OCI-LY7 (cell line): ENCODE data around the gene GSN. TPM values are rescaled to one million over a fixed set of nuclear protein-coding genes. Genes with fewer than 3 reads are reported as not detected.

Experiments used
- BruUV-seq: library from RNA; stranded (reverse); fragments of 400-500 nt; replicated peaks from 2 replicates; lab custom pipeline; 2021; lab: Mats Ljungman, UMichigan
- CTCF ChIA-PET: fragments of 300-600 bp; sonication (Branson Sonifier 250); formaldehyde crosslinking; loops from one replicate; lab custom pipeline; 2022; ENCODE audit warnings: antibody characterized with exemption; ENCODE audit not compliant: unreplicated experiment; lab: Charles Lee
- POLR2A ChIA-PET: fragments of 300-600 bp; sonication (Branson Sonifier 250); formaldehyde crosslinking; loops from one replicate; lab custom pipeline; 2022; ENCODE audit warnings: antibody characterized with exemption; lab: Charles Lee
- DNase-seq: peaks from one replicate; pipeline ENCODE4 v3.0.0-alpha.2; 2015; ENCODE audit warnings: low spot score
- H2AFZ ChIP-seq: fragments of 200-600 bp; sonication (generic), shearing (Covaris generic); 2 replicates; pipeline ENCODE4 v1.6.1; 2014; ENCODE audit warnings: mild to moderate bottlenecking, antibody characterized with exemption, low read length, moderate library complexity
- H3K27ac ChIP-seq: fragments of 200-600 bp; sonication (generic); 2 replicates; pipeline ENCODE4 v1.5.1; 2014; ENCODE audit warnings: mixed run types, low read depth, mild to moderate bottlenecking, moderate library complexity, low read length, inconsistent platforms; ENCODE audit not compliant: poor library complexity, severe bottlenecking
- H3K36me3 ChIP-seq: fragments of 200-600 bp; sonication (generic); 2 replicates; pipeline ENCODE4 v1.6.1; 2014; ENCODE audit warnings: mild to moderate bottlenecking, antibody characterized with exemption, low read length, moderate library complexity, mixed read lengths; ENCODE audit not compliant: insufficient read depth
- H3K4me1 ChIP-seq: fragments of 200-600 bp; sonication (generic); 2 replicates; pipeline ENCODE4 v1.5.1; 2014; ENCODE audit warnings: mild to moderate bottlenecking, low read length; ENCODE audit not compliant: insufficient read depth, poor library complexity, severe bottlenecking
- H3K4me2 ChIP-seq: fragments of 200-600 bp; sonication (generic); 2 replicates; pipeline ENCODE4 v1.6.1; 2014; ENCODE audit warnings: mild to moderate bottlenecking, low read length
- H3K4me3 ChIP-seq: fragments of 200-600 bp; sonication (generic); 2 replicates; pipeline ENCODE4 v1.5.1; 2014; ENCODE audit warnings: mild to moderate bottlenecking, low read depth, low read length; ENCODE audit not compliant: poor library complexity, severe bottlenecking
- H3K79me2 ChIP-seq: fragments of 200-600 bp; sonication (generic); 2 replicates; pipeline ENCODE4 v1.6.1; 2016; ENCODE audit warnings: low read depth, mild to moderate bottlenecking, low read length, moderate library complexity, mixed read lengths; ENCODE audit not compliant: insufficient read depth
- H3K9me2 ChIP-seq: fragments of 200-600 bp; sonication (generic); 2 replicates; pipeline ENCODE4 v1.6.1; 2016; ENCODE audit warnings: mild to moderate bottlenecking, low read length, mixed read lengths; ENCODE audit not compliant: insufficient read depth
- H3K9me3 ChIP-seq: fragments of 200-600 bp; sonication (generic); 2 replicates; pipeline ENCODE4 v1.6.1; 2014; ENCODE audit warnings: mild to moderate bottlenecking, mixed run types, low read length, mixed read lengths
- H4K20me1 ChIP-seq: fragments of 200-600 bp; sonication (generic); 2 replicates; pipeline ENCODE4 v1.6.1; 2014; ENCODE audit warnings: mild to moderate bottlenecking, antibody characterized with exemption, low read length, moderate library complexity, mixed read lengths; ENCODE audit not compliant: insufficient read depth
- EZH2phosphoT487 ChIP-seq: fragments of 200-600 bp; sonication (generic); IDR thresholded peaks from 2 replicates; pipeline ENCODE4 v1.6.1; 2018; ENCODE audit warnings: low read depth, borderline replicate concordance, mild to moderate bottlenecking, mixed run types, antibody characterized with exemption, low read length, moderate library complexity, mixed read lengths
- intact Hi-C: fragments of 100-400 bp; cut with micrococcal nuclease; formaldehyde crosslinking; loops from one replicate; pipeline ENCODE4 v1.10.0; 2022; ENCODE audit not compliant: unreplicated experiment
- total RNA-seq, 2 experiments: library from RNA; depleted of rRNA in 1 of 2; stranded (reverse); fragments of >200 nt in 1 of 2; shearing (Covaris generic) in 1 of 2; gene quantifications; 2 replicates each; pipeline ENCODE4 v1.2.3, GENCODE V29; 2014 to 2022
- TF ChIP-seq, protein P1 (sequence below): fragments of 200-600 bp; sonication (generic); conservative IDR thresholded peaks from 2 replicates; pipeline ENCODE4 v1.5.1; 2014; ENCODE audit warnings: mild to moderate bottlenecking, antibody characterized with exemption, low read length, moderate library complexity, mixed read lengths

GSN gene
- total RNA-seq, 2 experiments from 2014 or later = 13.4 to 16.3 TPM

GRCh38 chr9:121277518-121278295 is 9.7 kb downstream of the GSN start:
- Histone ChIP-seq H3K79me2 (no peaks in the 10 kb centered on the region), H3K4me3 (no peak overlapping the region), H3K27ac (no peak overlapping the region), H2AFZ (no peak overlapping the region), H3K9me3 (no peaks in the 10 kb centered on the region), H3K4me1 (no peaks in the 10 kb centered on the region), H3K36me3 (no peaks in the 10 kb centered on the region), H3K9me2 (no peaks in the 10 kb centered on the region), H3K4me2 (no peak overlapping the region), H4K20me1 (no peaks in the 10 kb centered on the region)
- CTCF ChIA-PET = interaction anchor here (1.4 kb wide), 1 partner anchor 17 kb away, joined by 3 read pairs; no protein-coding TSS in a partner anchor
- POLR2A ChIA-PET = no interaction called here
- intact Hi-C loops = no loop called here
- no TSS peak for BruUV-seq
- DNase-seq = no peak
- TF ChIP-seq EZH2phosphoT487 = no peak
- TF ChIP-seq, protein P1, sequence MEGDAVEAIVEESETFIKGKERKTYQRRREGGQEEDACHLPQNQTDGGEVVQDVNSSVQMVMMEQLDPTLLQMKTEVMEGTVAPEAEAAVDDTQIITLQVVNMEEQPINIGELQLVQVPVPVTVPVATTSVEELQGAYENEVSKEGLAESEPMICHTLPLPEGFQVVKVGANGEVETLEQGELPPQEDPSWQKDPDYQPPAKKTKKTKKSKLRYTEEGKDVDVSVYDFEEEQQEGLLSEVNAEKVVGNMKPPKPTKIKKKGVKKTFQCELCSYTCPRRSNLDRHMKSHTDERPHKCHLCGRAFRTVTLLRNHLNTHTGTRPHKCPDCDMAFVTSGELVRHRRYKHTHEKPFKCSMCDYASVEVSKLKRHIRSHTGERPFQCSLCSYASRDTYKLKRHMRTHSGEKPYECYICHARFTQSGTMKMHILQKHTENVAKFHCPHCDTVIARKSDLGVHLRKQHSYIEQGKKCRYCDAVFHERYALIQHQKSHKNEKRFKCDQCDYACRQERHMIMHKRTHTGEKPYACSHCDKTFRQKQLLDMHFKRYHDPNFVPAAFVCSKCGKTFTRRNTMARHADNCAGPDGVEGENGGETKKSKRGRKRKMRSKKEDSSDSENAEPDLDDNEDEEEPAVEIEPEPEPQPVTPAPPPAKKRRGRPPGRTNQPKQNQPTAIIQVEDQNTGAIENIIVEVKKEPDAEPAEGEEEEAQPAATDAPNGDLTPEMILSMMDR = no peak

DNA sequence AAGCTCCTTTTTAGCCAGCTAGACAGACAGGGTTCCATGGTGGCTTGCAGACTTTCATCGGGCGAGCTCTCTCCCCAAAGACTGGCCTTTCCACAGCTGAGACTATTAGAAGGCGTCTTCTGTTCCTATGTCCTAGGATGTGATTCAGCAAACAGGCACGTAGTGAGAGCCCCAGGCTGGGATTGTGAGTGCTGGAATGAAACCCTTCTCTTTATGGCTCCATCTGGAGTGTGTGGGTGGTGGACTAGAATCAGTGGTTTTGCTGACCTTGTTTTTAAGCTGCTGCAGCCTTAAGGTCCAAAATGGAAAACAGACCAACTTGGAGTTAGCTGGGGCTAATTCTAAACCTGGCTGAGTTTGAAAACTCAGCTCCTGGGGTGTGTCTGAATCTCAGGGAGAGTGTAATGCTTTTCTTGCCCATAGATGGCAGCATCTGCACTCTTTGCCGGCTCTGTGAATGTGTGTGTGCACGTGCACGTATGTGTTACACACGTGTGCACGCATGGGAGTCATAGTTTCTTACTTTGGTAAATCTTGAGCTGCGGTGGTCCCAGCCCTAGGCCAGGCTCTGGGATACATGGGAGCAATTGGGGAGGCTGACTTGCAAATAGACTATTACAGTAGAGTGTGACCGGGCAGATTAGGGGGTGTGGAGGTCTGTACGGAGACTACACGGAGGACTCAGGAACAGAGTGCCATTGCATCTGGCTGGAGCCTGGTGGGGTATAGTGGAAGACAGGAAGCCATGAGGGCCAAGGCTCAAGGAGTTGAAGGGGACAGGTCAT is 10.7 kb downstream of the GSN start:
- H3K27ac ChIP-seq = no peak overlapping the region
- H3K4me1 ChIP-seq = no peaks in the 10 kb centered on the region
- no peaks in the 10 kb centered on the region for H3K9me3 ChIP-seq
- CTCF ChIA-PET = interaction anchor here (0.6 to 1.4 kb wide), 3 partner anchors 10 to 121 kb away, joined by 3 read pairs; no protein-coding TSS in a partner anchor
- H3K36me3 ChIP-seq = no peaks in the 10 kb centered on the region
- no peaks in the 10 kb centered on the region for H3K9me2 ChIP-seq
- BruUV-seq = no TSS peak
- H3K79me2 ChIP-seq = no peaks in the 10 kb centered on the region
- TF ChIP-seq, protein P1 = peak; percentile 86
- no peak for TF ChIP-seq EZH2phosphoT487
- DNase-seq = peak; percentile 59
- no peaks in the 10 kb centered on the region for H4K20me1 ChIP-seq
- H3K4me2 ChIP-seq = no peak overlapping the region
- intact Hi-C loops = no loop called here
- POLR2A ChIA-PET = interaction anchor here (1.2 kb wide), 1 partner anchor 45 kb away, joined by 3 read pairs; no protein-coding TSS in a partner anchor
- no peak overlapping the region for H2AFZ ChIP-seq
- no peak overlapping the region for H3K4me3 ChIP-seq
